HUDEP-2 (cell line): ENCODE data around the gene ALDH18A1.
"Not testable (repeated sequence)": the region's sequence is repeated elsewhere in the genome, so short reads cannot be mapped to it uniquely, and the experiment has no call there.

Experiments used
- DNase-seq, 76 experiments: peaks; one replicate each; lab custom pipeline; 2025; ENCODE audit not compliant: unreplicated experiment in 76 of 76; lab: John Stamatoyannopoulos, UW

Gene ALDH18A1

GRCh38 chr10:95656291-95657164 is at the start of gene ALDH18A1:
ALDH18A1 (minus strand) TSS chr10:95656711; CDS start chr10:95653377, 3,334 bp downstream.
- peak in 75 of 76 experiments; percentile 33 to 94 (median 88) for DNase-seq

- no peak for DNase-seq
Observed at GRCh38 chr10:95698415-95698814, 41.9 kb upstream of the ALDH18A1 start.

- DNase-seq = no peak
Observed at GRCh38 chr10:95697429-95697828, 40.9 kb upstream of the ALDH18A1 start.

- DNase-seq = no peak
Observed at GRCh38 chr10:95694665-95695064, 38.2 kb upstream of the ALDH18A1 start.

- DNase-seq = peak in 75 of 76 experiments; percentile 43 to 99 (median 96)
Observed at GRCh38 chr10:95693668-95694534, 37.4 kb upstream of the ALDH18A1 start, which contains the start of gene TCTN3. TCTN3 (minus strand) TSS chr10:95693927; CDS start chr10:95693899, 28 bp downstream.

GRCh38 chr10:95693071-95693667 is 36.7 kb upstream of the ALDH18A1 start:
- peak in 1 of 76 experiments; percentile 6 for DNase-seq

- no peak for DNase-seq
Observed at GRCh38 chr10:95691281-95691680, 34.8 kb upstream of the ALDH18A1 start.

GRCh38 chr10:95688648-95689047 is 32.1 kb upstream of the ALDH18A1 start:
- peak in 2 of 76 experiments; percentile 3 to 4 for DNase-seq

- no peak for DNase-seq
Observed at GRCh38 chr10:95683966-95684365, 27.5 kb upstream of the ALDH18A1 start.

- no peak for DNase-seq
Observed at GRCh38 chr10:95675403-95676116, 19.0 kb upstream of the ALDH18A1 start.

GRCh38 chr10:95674643-95675042 is 18.1 kb upstream of the ALDH18A1 start:
- DNase-seq = no peak

- DNase-seq = not testable (repeated sequence)
Observed at GRCh38 chr10:95672641-95673040, 16.1 kb upstream of the ALDH18A1 start.

- DNase-seq = peak in 73 of 76 experiments; percentile 16 to 97 (median 70)
Observed at GRCh38 chr10:95664543-95664942, 8.0 kb upstream of the ALDH18A1 start.

- DNase-seq = peak in 3 of 76 experiments; percentile 5 to 12 (median 6)
Observed at GRCh38 chr10:95663496-95663895, 7.0 kb upstream of the ALDH18A1 start.

GRCh38 chr10:95661818-95662217 is 5.3 kb upstream of the ALDH18A1 start:
- DNase-seq = no peak

GRCh38 chr10:95660283-95660682 is 3.8 kb upstream of the ALDH18A1 start:
- DNase-seq = no peak

GRCh38 chr10:95657250-95657649 is 739 bp upstream of the ALDH18A1 start:
- DNase-seq = no peak

GRCh38 chr10:95655571-95656290 is 780 bp downstream of the ALDH18A1 start:
- peak in 9 of 76 experiments; percentile 7 to 40 (median 19) for DNase-seq

GRCh38 chr10:95653895-95654294 is 2.6 kb downstream of the ALDH18A1 start:
- no peak for DNase-seq
